SJCRH30 (cell line): ENCODE results near the gene KRABD2. TPM values are rescaled to one million over a fixed set of nuclear protein-coding genes. Genes with fewer than 3 reads are reported as not detected.

Source experiments
- DNase-seq, 2 experiments: peaks; one replicate each; pipeline ENCODE4 v3.0.0-alpha.2; 2015 to 2020
- H3K27ac ChIP-seq: fragments of 250-450 bp; sonication (Bioruptor Pico); 2 replicates; pipeline ENCODE4 v1.5.1; 2020; ENCODE audit warnings: mild to moderate bottlenecking, moderate library complexity
- H3K27me3 ChIP-seq: fragments of 250-450 bp; sonication (Bioruptor Pico); 2 replicates; pipeline ENCODE4 v1.5.1; 2020; ENCODE audit warnings: mild to moderate bottlenecking, moderate library complexity
- H3K36me3 ChIP-seq: fragments of 250-450 bp; sonication (Bioruptor Pico); 2 replicates; pipeline ENCODE4 v1.5.1; 2020; ENCODE audit warnings: mild to moderate bottlenecking, moderate library complexity
- H3K4me1 ChIP-seq: fragments of 250-450 bp; sonication (Bioruptor Pico); 2 replicates; pipeline ENCODE4 v1.5.1; 2020; ENCODE audit warnings: mild to moderate bottlenecking, moderate library complexity
- H3K4me3 ChIP-seq: fragments of 250-450 bp; sonication (Bioruptor Pico); 2 replicates; pipeline ENCODE4 v1.5.1; 2020; ENCODE audit warnings: mild to moderate bottlenecking, moderate library complexity
- H3K9me3 ChIP-seq: fragments of 250-450 bp; sonication (Bioruptor Pico); replicated peaks from 2 replicates; pipeline ENCODE4 v1.5.1; 2020; ENCODE audit warnings: mild to moderate bottlenecking, moderate library complexity
- total RNA-seq: library from RNA; depleted of rRNA; stranded (reverse); fragments of >200 nt; shearing (Covaris generic); gene quantifications from 2 replicates; pipeline ENCODE4 v1.2.3, GENCODE V29; 2014; rRNA removed

The KRABD2 gene

GRCh38 chr17:8327303-8327649, 49.2 kb downstream of the KRABD2 start:
- no peaks in the 10 kb centered on the region for H3K27me3 ChIP-seq
- H3K4me3 ChIP-seq: no peak overlapping the region
- no peaks in the 10 kb centered on the region for H3K9me3 ChIP-seq
- H3K4me1 ChIP-seq: no peaks in the 10 kb centered on the region
- H3K36me3 ChIP-seq: no peaks in the 10 kb centered on the region
- DNase-seq: no peak
- H3K27ac ChIP-seq: no peak overlapping the region

Other genes with a start within 250 kb of the KRABD2 start
- gene PER1, start 224.3 kb downstream of the KRABD2 start, total RNA-seq: 9.3 and 13.5 TPM in 2 replicates
- 6.1 and 7.9 TPM in 2 replicates for gene VAMP2, start 213.8 kb downstream of the KRABD2 start, total RNA-seq
- gene TMEM107, start 200.3 kb downstream of the KRABD2 start, total RNA-seq: 13.0 and 19.8 TPM in 2 replicates
- gene BORCS6, start 186.5 kb downstream of the KRABD2 start, total RNA-seq: 1.9 and 2.2 TPM in 2 replicates
- gene AURKB, start 166.1 kb downstream of the KRABD2 start, total RNA-seq: 108 and 113 TPM in 2 replicates
- gene CTC1, start 128.6 kb downstream of the KRABD2 start, total RNA-seq: 6.9 and 8.3 TPM in 2 replicates
- gene PFAS, start 127.4 kb downstream of the KRABD2 start, total RNA-seq: 55.8 and 64.6 TPM in 2 replicates
- 17.9 and 19.2 TPM in 2 replicates for gene RANGRF, start 88.0 kb downstream of the KRABD2 start, total RNA-seq
- 1.0 and 1.6 TPM in 2 replicates for gene SLC25A35, start 81.3 kb downstream of the KRABD2 start, total RNA-seq
- 0.71 and 1.8 TPM in 2 replicates for gene ARHGEF15, start 66.5 kb downstream of the KRABD2 start, total RNA-seq
- gene ODF4, start 36.9 kb downstream of the KRABD2 start, total RNA-seq: not detected in 2 replicates
- gene RPL26, start 6.5 kb upstream of the KRABD2 start, total RNA-seq: 3,054 and 3,660 TPM in 2 replicates
- not detected in 2 replicates for gene RNF222, start 21.1 kb upstream of the KRABD2 start, total RNA-seq
- gene NDEL1, start 59.2 kb upstream of the KRABD2 start, total RNA-seq: 20.5 and 23.0 TPM in 2 replicates